ENCODE data around the gene CD101.

Gene CD101

GRCh38 chr1:116988248-116988647 lies 13.3 kb upstream of the CD101 start:
- Histone ChIP-seq H3K4me1 (ENCODE audit: control insufficient read depth, insufficient read depth, low read length) (peaks cover 3% of the 10 kb centered on the region), H3K9me3 (ENCODE audit: control insufficient read depth, insufficient read depth, low read length) (no peaks in the 10 kb centered on the region), H3K4me3 (ENCODE audit: low read depth, low read length) (no peak overlapping the region), H3K9ac (ENCODE audit: low read depth, low read length) (no peak overlapping the region), H3K27me3 (ENCODE audit: control insufficient read depth, insufficient read depth, low read length) (no peaks in the 10 kb centered on the region), H3K36me3 (ENCODE audit: control insufficient read depth, insufficient read depth, low read length) (no peaks in the 10 kb centered on the region)

DNA sequence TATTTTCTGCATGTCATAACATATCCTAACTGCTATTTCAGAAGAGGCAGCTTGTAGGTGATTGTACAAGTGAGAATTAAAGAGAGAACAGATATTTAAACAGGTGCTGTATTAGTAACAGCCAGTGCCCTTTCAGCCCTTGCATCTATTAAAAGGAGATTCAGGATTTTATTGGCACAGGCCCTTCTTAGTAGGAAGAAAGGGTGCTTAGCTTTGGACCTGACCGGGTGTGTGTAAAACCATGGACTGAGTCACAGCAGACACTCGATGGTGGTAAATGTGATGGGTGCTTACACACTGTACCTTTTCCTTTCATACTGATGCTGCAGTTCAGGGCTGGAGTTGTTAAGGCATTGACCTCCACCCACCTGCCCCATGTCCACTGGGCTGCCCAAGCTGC lies 12.7 kb upstream of the CD101 start:
- H3K27me3 ChIP-seq (ENCODE audit: control insufficient read depth, insufficient read depth, low read length) = no peaks in the 10 kb centered on the region
- peaks cover 3% of the 10 kb centered on the region for H3K4me1 ChIP-seq (ENCODE audit: control insufficient read depth, insufficient read depth, low read length)
- no peaks in the 10 kb centered on the region for H3K9me3 ChIP-seq (ENCODE audit: control insufficient read depth, insufficient read depth, low read length)
- H3K36me3 ChIP-seq (ENCODE audit: control insufficient read depth, insufficient read depth, low read length) = no peaks in the 10 kb centered on the region
- H3K9ac ChIP-seq (ENCODE audit: low read depth, low read length) = no peak overlapping the region
- H3K4me3 ChIP-seq (ENCODE audit: low read depth, low read length) = no peak overlapping the region

DNA sequence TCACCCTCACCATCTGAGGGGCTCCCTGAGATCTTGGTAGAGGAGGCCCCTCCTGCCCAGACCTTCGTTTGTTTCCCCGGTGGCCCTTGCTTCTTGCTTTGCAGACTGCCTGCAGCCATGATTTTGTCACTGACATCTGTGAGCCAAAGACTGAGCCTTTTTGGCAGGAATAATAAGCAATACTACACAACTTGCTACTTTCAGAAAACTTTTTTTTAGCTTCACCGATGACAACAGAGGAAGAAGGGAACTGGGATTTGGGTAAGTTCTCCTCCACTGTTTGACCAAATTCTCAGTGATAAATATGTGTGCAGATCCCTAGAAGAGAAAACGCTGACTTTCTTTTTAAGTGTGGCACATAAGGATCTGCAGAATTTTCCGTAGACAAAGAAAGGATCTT lies 11.7 kb upstream of the CD101 start:
- H3K4me1 ChIP-seq (ENCODE audit: control insufficient read depth, insufficient read depth, low read length) = peaks cover 3% of the 10 kb centered on the region
- H3K9me3 ChIP-seq (ENCODE audit: control insufficient read depth, insufficient read depth, low read length) = no peaks in the 10 kb centered on the region
- no peak overlapping the region for H3K9ac ChIP-seq (ENCODE audit: low read depth, low read length)
- H3K4me3 ChIP-seq (ENCODE audit: low read depth, low read length) = no peak overlapping the region
- H3K27me3 ChIP-seq (ENCODE audit: control insufficient read depth, insufficient read depth, low read length) = no peaks in the 10 kb centered on the region
- H3K36me3 ChIP-seq (ENCODE audit: control insufficient read depth, insufficient read depth, low read length) = no peaks in the 10 kb centered on the region

DNA sequence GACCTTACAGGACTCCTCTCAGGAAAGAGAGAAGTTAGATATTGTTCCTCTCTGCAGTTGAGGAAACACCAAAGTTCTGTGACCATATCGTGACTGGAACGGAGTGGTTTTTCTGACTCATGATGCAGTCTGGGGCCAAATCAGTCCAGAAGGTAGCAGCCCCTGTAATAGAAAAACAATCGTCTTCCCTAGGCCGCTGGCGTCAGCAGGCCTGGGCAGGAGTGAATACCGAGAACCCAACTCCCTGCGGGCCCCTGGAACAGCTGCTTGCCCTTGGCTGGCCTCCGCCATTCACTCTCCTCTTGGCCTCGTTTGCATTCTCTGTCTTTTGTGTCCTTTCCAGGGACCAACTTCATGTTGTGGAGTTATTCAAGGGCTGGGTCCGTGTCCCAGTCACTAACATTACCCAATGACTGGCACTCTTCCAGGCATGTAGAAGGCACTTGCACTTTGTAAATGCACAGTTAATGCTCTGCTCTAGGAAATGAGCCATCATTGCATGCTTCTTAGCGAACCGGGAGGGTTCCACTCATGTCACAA lies 10.9 kb upstream of the CD101 start:
- no peaks in the 10 kb centered on the region for H3K36me3 ChIP-seq (ENCODE audit: control insufficient read depth, insufficient read depth, low read length)
- H3K9me3 ChIP-seq (ENCODE audit: control insufficient read depth, insufficient read depth, low read length) = no peaks in the 10 kb centered on the region
- H3K4me3 ChIP-seq (ENCODE audit: low read depth, low read length) = no peak overlapping the region
- peaks cover 3% of the 10 kb centered on the region for H3K4me1 ChIP-seq (ENCODE audit: control insufficient read depth, insufficient read depth, low read length)
- no peaks in the 10 kb centered on the region for H3K27me3 ChIP-seq (ENCODE audit: control insufficient read depth, insufficient read depth, low read length)
- H3K9ac ChIP-seq (ENCODE audit: low read depth, low read length) = no peak overlapping the region

DNA sequence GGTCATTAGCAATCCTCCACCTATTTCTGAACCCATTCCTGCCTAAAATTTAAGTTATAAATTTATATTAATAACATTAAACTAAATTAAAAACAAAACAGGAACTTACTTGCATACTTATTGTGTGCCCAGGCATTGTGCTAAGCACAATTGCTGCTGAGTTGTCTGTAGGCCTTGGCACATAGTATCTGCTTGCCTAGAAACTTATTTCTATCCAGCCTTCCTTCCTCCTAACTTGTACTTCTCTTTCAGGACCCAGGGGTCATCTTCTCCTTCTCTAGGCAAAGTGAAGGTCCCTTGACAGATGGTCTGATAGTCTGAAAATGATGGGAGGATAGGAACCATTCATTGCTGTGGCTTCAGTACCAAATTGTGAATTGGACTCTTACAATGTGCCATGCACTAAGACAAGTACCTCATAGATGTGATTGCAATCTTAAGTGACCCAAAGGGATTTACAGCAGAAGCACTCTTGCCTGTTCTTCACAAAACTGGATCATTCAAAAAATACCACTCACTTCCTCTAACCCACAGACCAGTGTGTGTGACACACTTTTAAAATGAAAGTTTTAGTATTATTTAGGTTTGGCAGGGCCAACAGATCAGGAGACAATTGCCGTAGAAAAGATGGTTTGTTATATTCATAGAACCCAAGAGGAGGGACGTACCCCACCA lies 10.3 kb upstream of the CD101 start:
- Histone ChIP-seq H3K4me3 (ENCODE audit: low read depth, low read length) (no peak overlapping the region), H3K9ac (ENCODE audit: low read depth, low read length) (no peak overlapping the region), H3K27me3 (ENCODE audit: control insufficient read depth, insufficient read depth, low read length) (no peaks in the 10 kb centered on the region)

DNA sequence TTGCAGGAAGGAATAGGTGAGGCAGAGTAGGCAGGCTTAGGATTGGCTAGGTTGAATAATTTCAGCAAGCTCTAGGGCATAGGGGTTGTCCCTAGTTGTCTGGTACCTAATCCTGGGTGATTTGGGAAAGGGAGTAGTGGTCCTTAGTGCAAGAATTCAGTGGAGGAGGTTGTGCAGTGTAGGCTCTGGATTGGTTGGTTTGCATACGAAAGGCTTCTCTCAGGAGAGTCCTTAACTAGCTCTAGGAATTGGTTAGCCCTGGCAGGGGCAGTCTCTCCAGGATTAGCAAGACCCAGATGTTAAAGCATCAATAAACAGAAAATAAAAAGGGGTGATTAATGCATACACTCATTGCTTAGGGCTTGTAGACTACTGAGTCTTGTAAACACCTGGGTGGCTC lies 9.6 kb upstream of the CD101 start:
- Histone ChIP-seq H3K9ac (ENCODE audit: low read depth, low read length) (no peak overlapping the region), H3K27me3 (ENCODE audit: control insufficient read depth, insufficient read depth, low read length) (no peaks in the 10 kb centered on the region), H3K9me3 (ENCODE audit: control insufficient read depth, insufficient read depth, low read length) (no peaks in the 10 kb centered on the region), H3K4me1 (ENCODE audit: control insufficient read depth, insufficient read depth, low read length) (peaks cover 3% of the 10 kb centered on the region), H3K4me3 (ENCODE audit: low read depth, low read length) (no peak overlapping the region), H3K36me3 (ENCODE audit: control insufficient read depth, insufficient read depth, low read length) (no peaks in the 10 kb centered on the region)

More for the DNA sequence above, 10.3 kb upstream of the CD101 start:
- Histone ChIP-seq H3K9me3 (ENCODE audit: control insufficient read depth, insufficient read depth, low read length) (no peaks in the 10 kb centered on the region), H3K36me3 (ENCODE audit: control insufficient read depth, insufficient read depth, low read length) (no peaks in the 10 kb centered on the region), H3K4me1 (ENCODE audit: control insufficient read depth, insufficient read depth, low read length) (peaks cover 3% of the 10 kb centered on the region)

GRCh38 chr1:116993286-116993685 lies 8.3 kb upstream of the CD101 start:
- Histone ChIP-seq H3K9ac (ENCODE audit: low read depth, low read length) (no peak overlapping the region), H3K4me1 (ENCODE audit: control insufficient read depth, insufficient read depth, low read length) (peaks cover 3% of the 10 kb centered on the region), H3K27me3 (ENCODE audit: control insufficient read depth, insufficient read depth, low read length) (no peaks in the 10 kb centered on the region), H3K9me3 (ENCODE audit: control insufficient read depth, insufficient read depth, low read length) (no peaks in the 10 kb centered on the region), H3K4me3 (ENCODE audit: low read depth, low read length) (no peak overlapping the region), H3K36me3 (ENCODE audit: control insufficient read depth, insufficient read depth, low read length) (no peaks in the 10 kb centered on the region)

DNA sequence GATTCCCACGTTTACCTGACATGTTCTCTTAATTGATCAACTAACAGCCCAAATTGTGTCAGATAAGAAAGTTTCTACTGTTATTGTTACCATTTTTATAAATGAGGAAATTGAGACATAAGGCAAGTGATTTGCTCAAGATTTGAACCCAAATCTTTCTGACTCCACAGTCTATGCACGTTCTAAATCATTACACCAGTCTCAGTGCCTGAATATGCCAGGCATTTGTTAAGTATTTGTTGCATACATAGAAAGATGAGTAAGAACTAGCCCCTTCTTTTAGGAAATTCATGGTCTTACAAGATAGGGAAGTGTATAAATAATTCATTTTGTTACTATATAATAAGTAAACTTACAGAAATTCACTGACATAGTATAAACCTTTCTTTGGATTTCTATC lies 7.1 kb upstream of the CD101 start:
- Histone ChIP-seq H3K9me3 (ENCODE audit: control insufficient read depth, insufficient read depth, low read length) (no peaks in the 10 kb centered on the region), H3K4me3 (ENCODE audit: low read depth, low read length) (no peak overlapping the region), H3K9ac (ENCODE audit: low read depth, low read length) (no peak overlapping the region), H3K27me3 (ENCODE audit: control insufficient read depth, insufficient read depth, low read length) (no peaks in the 10 kb centered on the region), H3K4me1 (ENCODE audit: control insufficient read depth, insufficient read depth, low read length) (peaks cover 3% of the 10 kb centered on the region), H3K36me3 (ENCODE audit: control insufficient read depth, insufficient read depth, low read length) (no peaks in the 10 kb centered on the region)

- H3K9ac ChIP-seq (ENCODE audit: low read depth, low read length) = no peak overlapping the region
- no peaks in the 10 kb centered on the region for H3K36me3 ChIP-seq (ENCODE audit: control insufficient read depth, insufficient read depth, low read length)
- H3K9me3 ChIP-seq (ENCODE audit: control insufficient read depth, insufficient read depth, low read length) = no peaks in the 10 kb centered on the region
- H3K4me3 ChIP-seq (ENCODE audit: low read depth, low read length) = no peak overlapping the region
- no peaks in the 10 kb centered on the region for H3K4me1 ChIP-seq (ENCODE audit: control insufficient read depth, insufficient read depth, low read length)
- no peaks in the 10 kb centered on the region for H3K27me3 ChIP-seq (ENCODE audit: control insufficient read depth, insufficient read depth, low read length)
These were observed 4.5 kb upstream of the CD101 start for GRCh38 chr1:116997066-116997465.

DNA sequence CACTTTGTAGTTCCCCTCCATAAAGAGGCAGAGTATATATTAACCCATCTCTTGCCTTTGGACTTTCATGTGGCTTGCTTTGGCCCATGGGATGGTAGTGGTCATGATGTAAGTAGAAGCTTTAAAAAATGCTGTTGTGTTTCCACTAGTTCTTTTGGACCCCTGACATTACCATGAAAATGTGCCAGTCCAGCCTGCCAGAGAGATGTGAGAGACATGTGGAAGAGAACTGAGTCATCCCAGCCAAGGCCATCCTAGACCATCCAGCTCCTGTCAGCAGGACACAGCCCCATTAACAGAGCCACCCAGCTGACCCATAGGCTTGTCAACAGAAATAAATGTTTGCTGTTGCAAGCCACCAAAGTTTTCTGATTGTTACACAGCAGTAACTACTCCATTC lies 3.9 kb upstream of the CD101 start:
- Histone ChIP-seq H3K9me3 (ENCODE audit: control insufficient read depth, insufficient read depth, low read length) (no peaks in the 10 kb centered on the region), H3K4me1 (ENCODE audit: control insufficient read depth, insufficient read depth, low read length) (no peaks in the 10 kb centered on the region), H3K36me3 (ENCODE audit: control insufficient read depth, insufficient read depth, low read length) (no peaks in the 10 kb centered on the region), H3K4me3 (ENCODE audit: low read depth, low read length) (no peak overlapping the region), H3K27me3 (ENCODE audit: control insufficient read depth, insufficient read depth, low read length) (no peaks in the 10 kb centered on the region), H3K9ac (ENCODE audit: low read depth, low read length) (no peak overlapping the region)

GRCh38 chr1:116999596-116999995 lies 2.0 kb upstream of the CD101 start:
- no peak overlapping the region for H3K9ac ChIP-seq (ENCODE audit: low read depth, low read length)
- H3K9me3 ChIP-seq (ENCODE audit: control insufficient read depth, insufficient read depth, low read length) = no peaks in the 10 kb centered on the region
- H3K36me3 ChIP-seq (ENCODE audit: control insufficient read depth, insufficient read depth, low read length) = no peaks in the 10 kb centered on the region
- no peak overlapping the region for H3K4me3 ChIP-seq (ENCODE audit: low read depth, low read length)
- H3K27me3 ChIP-seq (ENCODE audit: control insufficient read depth, insufficient read depth, low read length) = no peaks in the 10 kb centered on the region
- peaks cover 10% of the 10 kb centered on the region for H3K4me1 ChIP-seq (ENCODE audit: control insufficient read depth, insufficient read depth, low read length)

DNA sequence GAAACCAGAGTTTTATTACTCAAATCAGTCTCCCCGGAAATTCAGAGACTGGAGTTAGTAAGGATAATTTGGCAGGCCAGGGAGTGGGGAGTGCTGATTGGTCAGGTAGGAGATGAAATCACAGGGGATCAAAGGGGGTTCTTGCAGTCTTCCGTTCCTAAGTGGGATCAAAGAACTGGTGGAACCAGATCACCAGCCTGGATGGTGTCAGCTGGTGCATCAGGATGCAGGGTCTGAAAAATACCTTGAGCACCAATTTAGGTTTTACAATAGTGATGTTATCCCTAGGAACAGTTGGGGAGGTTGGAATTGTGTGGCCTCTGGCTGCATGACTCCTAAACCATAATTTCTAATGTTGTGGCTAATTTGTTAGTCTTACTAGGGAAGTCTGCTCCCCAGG lies 1.4 kb upstream of the CD101 start:
- Histone ChIP-seq H3K9me3 (ENCODE audit: control insufficient read depth, insufficient read depth, low read length) (no peaks in the 10 kb centered on the region), H3K4me1 (ENCODE audit: control insufficient read depth, insufficient read depth, low read length) (peaks cover 10% of the 10 kb centered on the region), H3K4me3 (ENCODE audit: low read depth, low read length) (no peak overlapping the region), H3K36me3 (ENCODE audit: control insufficient read depth, insufficient read depth, low read length) (no peaks in the 10 kb centered on the region), H3K27me3 (ENCODE audit: control insufficient read depth, insufficient read depth, low read length) (no peaks in the 10 kb centered on the region), H3K9ac (ENCODE audit: low read depth, low read length) (no peak overlapping the region)

All from iPS-15b (cell line).